DMS153 (cell line): ENCODE measurements around the gene NEK7.
"Not testable (repeated sequence)": the region's sequence is repeated elsewhere in the genome, so short reads cannot be mapped to it uniquely, and the experiment has no call there.

Source experiments
- DNase-seq: peaks from one replicate; lab custom pipeline; 2025; lab: John Stamatoyannopoulos, UW

The NEK7 gene

DNA sequence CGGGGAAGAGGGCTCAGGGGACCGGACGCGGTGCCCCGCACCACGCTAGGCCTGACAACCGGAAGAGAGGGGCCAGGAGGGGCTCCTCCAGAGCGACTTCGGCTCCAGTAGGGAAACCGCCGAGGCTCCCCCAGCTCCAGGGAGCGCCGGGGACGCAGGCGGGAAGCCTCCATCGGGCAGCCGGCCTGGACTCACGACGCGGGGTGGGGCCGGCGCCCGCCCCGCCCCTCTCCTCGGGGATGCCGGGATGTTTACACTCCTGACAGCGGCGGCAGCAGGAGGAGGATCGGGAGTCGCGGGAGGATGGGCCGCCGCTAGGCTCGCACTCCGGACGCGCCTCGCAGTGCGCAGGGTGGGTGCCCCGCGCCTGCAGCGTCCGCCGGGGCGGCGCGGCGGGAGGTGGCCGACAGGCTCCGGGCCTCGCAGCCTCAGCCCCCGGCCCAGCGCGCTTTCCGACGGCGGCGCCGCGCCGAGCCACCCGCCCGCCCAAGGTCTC is at the start of gene NEK7:
TSS of gene NEK7 (plus strand) at position 254 of the 496 bp plus-strand sequence. CDS start 75,583 bp downstream, outside the sequence.
- DNase-seq: peak; percentile 85

DNA sequence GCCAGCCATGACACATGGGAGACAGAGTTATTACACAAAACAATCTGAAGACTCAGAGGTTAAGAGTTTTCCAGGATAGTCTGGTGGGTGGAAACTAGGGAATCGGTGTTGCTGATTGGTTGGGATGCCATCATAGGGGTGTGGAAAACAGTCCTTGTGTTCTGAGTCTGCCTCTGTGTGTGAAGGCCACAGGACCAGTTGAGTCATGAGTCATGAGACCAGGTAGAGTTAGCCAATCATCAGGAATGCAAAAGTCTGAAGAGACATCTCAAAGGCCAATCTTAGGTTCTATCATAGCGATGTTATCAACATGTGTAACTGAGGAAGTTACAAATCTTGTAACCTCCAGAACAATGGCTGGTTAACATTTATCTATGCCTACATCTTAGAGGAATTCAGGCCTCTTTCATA is 49.7 kb upstream of the NEK7 start:
- no peak for DNase-seq

DNA sequence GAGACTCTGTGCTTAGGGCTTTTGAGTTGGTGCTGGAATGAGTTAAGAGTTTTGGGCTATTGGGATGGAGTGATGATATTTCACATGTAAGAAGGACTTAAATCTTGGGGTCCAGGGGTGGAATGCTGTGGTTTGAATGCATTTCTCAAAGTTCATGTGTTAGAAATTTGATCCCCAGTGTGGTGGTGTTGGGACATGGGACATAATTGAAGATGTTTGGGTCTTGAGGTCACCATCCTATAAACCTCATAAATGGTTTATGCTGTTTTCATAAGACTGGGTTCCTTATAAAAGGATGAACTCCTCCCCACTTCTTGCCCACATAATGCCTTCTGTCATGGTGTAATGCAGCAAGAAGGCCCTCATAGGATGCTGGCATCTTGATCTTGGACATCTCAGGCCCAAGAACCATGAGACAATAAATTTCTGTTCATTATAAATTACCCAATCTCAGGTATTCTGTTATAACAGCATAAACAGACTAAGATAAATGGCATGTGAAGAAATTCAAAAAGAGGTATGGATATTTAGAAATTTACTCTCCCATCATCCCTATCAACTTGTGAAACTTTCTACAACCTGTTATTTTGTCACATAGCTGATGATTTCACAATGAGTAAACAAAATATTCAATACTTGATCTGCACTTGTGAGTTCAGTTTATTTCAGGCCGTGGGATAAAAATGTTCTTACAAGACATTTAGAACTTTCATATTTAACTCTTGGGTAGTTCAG is 48.0 kb upstream of the NEK7 start:
- DNase-seq: no peak

DNA sequence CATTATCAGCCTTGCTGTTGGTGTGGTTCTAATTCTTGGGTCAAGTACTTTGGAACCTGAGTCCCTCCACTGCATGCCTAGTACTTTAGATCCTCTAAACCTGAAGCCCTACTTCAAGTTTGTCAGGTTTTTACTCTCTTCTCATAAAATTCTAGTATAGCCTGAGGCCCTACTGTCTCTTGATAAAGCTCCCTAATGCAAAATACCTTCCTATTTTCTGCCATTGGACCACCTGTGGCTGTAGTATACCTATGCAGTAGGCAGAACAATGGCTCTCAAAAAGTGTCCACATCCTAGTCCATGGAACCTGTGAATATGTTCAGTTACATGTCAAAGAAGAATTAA is 47.5 kb upstream of the NEK7 start:
- DNase-seq: no peak

DNA sequence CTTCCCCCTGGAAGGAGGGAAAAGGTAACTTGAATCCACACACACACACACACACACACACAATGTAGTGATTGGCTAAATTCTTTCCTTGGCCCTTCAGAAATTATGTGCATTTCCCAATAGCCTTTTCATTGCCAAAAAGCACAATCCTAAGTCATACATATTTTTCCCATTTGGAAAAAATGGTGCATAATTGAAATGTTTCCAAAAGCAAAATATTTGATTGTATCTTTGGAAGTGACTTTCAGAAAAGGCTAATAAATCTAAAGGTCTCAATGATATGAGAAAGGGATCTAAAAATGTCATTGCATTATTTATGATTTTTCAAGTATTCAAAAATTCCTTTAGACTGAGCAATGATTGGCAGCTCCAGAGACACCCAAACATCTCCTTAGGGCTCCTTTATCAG is 43.5 kb upstream of the NEK7 start:
- DNase-seq: no peak

DNA sequence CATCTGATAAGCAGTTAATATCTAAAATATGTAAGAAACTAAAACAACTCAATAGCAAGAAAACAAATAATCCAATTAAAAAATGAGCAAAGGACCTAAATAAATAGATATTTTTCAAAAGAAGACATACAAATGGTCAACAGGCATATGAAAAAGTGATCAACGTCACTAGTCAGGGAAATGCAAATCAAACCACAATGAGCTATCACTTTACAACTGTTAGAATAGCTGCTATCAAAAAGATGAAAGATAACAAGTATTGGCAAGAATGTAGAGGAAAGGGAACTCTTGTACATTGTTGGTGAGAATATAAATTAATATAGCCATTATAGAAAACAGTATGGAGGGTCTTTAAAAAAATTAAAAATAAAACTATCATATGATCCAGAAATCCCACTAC is 40.7 kb upstream of the NEK7 start:
- DNase-seq: no peak

DNA sequence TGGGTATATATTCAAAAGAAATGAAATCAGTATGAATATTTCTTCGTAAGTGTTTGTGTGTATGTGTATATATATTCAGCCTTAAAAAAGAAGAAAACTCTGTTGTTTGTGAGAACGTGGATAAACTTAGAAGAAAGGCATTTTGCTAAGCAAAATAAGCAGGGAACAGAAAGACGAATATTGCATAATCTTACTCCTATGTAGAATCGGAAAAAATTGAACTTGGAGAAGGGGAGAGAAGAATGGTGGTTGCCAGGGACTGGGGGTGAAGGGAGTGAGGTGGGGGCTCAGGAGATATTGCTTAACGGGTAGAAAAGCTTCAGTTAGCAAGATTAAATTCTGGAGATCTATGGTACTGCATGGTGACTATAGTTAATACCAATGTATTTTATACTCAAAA is 40.3 kb upstream of the NEK7 start:
- DNase-seq: no peak

DNA sequence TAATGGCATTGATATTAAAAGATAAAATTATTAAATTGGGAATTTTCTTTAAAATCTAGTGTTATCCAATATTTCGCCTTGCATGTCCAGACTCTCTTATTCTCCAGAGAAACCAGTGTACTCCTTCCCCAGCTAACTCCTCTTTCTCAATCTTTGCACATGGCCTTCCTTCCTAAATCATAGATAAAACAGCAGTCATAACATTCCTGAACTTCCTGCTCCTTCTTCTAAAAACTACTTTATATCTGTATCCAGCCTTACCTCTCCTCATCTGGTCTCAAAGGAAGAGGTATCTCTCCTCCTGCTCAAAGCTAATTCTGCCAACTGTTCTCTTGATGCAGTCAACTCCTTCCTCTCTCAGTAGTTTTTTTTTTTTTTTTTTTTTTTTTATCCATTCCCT is 39.5 kb upstream of the NEK7 start:
- DNase-seq: no peak

- no peak for DNase-seq
Measured at GRCh38 chr1:198118134-198118533, 38.7 kb upstream of the NEK7 start.

GRCh38 chr1:198119906-198120305 is 36.9 kb upstream of the NEK7 start:
- no peak for DNase-seq

DNA sequence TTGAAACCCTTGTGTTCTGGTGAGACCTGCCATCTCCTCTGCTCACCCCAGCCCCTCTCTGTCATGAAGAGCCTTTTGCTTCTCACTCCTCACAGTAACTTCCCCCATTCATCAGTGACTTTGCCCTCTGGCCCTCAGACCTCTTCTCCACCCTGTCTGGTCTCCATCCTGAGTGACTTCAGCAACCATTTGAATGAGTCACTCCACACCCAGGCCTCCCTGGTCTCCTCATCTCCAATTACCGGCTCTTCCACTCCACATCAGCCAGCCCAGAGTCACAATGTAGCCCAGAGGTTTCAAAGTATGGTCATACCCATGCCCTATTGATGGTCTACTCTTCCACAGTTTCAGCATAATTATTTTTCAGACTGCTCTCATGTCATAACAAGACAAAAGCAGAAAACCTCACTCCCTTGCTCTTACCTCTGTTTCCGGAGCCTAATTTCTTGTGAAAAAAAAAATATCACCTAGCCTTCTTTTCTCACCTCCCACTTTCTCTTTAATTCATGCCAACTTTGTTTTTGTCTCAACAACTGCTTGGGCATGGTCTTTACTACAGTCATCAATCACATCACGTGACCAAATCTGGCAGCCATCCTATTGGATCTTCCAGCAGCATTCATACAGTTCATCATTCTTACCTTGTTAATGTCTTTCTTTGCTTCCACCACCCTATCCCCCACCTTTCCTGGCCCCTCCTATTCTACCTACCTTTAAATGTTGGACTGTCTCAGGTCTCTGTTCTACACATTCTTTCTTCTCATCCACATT is 35.6 kb upstream of the NEK7 start:
- DNase-seq: no peak

GRCh38 chr1:198122693-198123092 is 34.1 kb upstream of the NEK7 start:
- DNase-seq: no peak

- no peak for DNase-seq
Measured at GRCh38 chr1:198123133-198123532, 33.7 kb upstream of the NEK7 start.

DNA sequence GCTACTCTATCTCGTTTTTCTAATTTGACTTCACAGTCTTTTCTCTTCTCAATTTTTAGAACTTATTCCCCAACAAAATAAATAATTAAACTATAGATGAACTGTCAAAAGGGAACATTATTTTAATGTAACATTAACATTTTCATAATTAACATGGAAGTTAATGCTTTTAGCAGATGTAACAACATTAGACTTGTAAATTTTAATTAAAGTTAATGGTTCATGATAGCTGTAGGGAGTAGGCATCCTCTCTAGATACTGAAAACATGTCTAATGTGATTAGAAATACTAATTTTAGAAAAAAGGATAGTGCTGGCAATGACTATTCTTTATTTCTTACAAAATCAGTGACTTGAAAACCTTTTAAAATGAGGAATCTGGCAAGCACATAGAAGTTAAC is 32.1 kb upstream of the NEK7 start:
- no peak for DNase-seq

DNA sequence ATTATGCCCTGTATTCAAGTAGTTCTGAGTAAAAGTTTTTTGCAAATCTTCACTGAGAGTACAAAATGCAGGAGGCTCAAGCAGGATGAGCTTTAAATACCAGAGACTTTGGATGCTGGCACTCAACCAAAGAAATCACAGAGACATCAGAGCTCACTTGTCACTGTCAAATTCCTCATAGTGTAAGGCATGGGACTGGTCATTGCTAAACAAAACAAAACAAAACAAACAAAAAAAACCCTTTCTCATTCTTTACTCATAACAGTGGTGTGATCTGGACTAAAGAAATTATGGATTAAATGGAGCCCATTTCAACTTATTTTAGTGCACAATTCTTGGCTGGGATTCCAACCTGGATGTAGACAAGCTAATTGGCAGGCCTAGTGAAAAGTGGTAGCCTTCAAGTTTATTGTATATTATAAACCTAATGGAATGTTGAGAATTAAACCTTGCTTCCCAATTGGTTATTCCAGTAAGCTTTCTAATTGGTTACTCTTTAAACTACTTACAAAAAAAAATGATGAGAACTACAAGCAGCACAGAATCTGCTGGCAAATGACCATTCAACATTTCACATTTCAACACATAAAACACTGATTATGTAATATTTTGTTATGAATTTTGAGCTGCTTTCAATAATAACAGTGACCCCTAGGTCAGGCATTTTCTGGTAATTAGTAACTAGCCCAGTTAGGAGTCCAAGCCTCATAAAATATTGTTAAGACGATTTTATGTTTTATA is 30.6 kb upstream of the NEK7 start:
- DNase-seq: no peak

- no peak for DNase-seq
Measured at GRCh38 chr1:198128533-198128932, 28.3 kb upstream of the NEK7 start.

DNA sequence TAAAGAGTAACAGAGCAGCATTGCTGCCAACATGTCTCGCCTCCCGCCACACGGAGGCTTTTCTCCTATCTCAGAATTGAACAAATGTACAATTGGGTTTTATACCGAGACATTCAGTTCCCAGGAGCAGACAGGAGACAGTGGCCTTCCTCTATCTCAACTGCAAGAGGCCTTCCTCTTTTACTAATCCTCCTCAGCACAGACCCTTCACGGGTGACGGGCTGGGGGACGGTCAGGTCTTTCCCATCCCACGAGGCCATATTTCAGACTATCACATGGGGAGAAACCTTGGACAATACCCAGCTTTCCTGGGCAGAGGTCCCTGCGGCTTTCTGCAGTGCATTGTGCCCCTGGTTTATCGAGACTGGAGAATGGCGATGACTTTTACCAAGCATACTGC is 26.7 kb upstream of the NEK7 start:
- DNase-seq: not testable (repeated sequence)

DNA sequence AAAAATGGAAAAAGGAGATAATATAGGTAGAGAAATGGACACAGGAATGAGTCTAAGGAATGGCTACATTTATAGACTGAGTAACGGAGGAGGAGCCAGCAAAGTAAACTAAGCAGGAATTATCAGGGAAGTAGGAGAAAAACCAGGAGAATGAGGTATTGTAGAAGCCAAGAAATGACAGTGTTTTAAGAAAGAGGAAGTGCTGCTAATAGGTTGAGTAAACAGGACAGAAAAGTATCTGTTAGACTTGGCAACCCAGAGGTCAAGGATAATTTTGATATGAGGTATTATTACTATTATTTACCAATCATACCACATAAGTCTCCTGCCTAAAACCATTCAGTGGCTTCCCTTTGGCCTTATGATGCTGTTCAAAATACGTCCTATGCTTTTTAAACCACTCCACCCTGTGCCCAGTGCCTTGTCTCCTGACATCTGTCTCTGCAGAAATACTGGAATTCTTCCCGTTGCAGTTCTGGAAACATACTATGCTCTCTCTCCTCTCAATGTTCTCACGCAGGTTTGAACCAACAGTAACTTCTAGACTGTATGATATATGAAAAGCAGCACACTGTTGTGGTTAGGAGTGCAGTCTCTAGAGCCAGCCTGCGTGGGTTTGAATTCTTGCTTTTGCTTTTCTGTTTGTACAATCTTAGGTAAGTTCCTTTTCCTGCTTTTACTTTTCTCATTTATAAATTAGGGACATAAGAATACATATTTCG is 24.6 kb upstream of the NEK7 start:
- DNase-seq: no peak

DNA sequence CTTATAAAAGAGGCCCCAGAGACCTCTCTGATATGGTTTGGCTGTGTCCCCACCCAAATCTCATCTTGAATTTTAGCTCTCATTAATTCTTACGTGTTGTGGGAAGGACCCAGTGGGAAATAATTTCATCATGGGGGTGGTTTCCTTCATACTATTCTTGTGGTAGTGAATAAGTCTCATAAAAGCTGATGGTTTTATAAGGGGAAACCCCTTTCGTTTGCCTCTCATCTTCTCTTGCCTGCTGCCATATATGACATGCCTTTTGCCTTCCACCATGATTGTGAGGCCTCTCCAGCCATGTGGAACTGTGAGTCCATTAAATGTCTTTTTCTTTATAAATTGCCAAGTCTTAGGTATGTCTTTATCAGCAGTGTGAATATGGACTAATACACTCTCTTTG is 22.5 kb upstream of the NEK7 start:
- no peak for DNase-seq

DNA sequence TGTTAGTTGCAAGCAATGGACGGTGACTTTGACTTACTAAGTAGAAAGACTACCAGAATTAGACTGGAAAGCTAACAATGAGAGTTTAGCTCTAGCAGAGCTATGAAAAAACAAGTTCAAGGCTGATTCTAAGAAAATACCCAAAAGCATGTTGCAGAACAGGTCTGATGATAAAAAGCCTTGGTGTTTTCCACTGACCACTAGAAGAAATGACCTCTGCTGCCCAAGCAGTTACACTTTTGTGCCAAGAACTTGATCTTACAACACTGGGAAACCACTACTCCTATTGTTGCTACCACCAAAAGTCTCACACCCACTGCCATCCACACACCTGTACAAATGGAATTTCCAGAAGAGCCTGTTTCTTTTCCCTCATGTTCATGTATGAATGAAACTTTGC is 21.4 kb upstream of the NEK7 start:
- no peak for DNase-seq

GRCh38 chr1:198141668-198142351 is 15.0 kb upstream of the NEK7 start:
- no peak for DNase-seq

- no peak for DNase-seq
Measured at GRCh38 chr1:198143797-198144196, 13.0 kb upstream of the NEK7 start.
